Mammary epithelial cell (primary cell): ENCODE measurements around the gene SLC23A2.

Source experiments
- CTCF ChIP-seq, 2 donors: IDR thresholded peaks in 1 of 2; conservative IDR thresholded peaks in 1 of 2; 2 replicates each; pipeline ENCODE4 v1.5.1; 2011 to 2012; ENCODE audit warnings: inconsistent platforms in 2 of 2, low read length in 2 of 2, mild to moderate bottlenecking in 2 of 2, control low read depth in 1 of 2, low read depth in 1 of 2; ENCODE audit not compliant: insufficient read depth in 1 of 2; ENCODE audit errors: extremely low read depth in 1 of 2
- EZH2 ChIP-seq: IDR thresholded peaks from 2 replicates; pipeline ENCODE4 v1.6.1; 2012; ENCODE audit warnings: low read length, inconsistent platforms, borderline replicate concordance

GRCh38 chr20:4858000-4858399, 143.3 kb downstream of the SLC23A2 start:
- TF ChIP-seq CTCF (conservative IDR thresholded peaks at IDR 0.05 in 1 of 2, IDR thresholded peaks at IDR 0.05 in 1 of 2; ENCODE audit: extremely low read depth in 1 of 2, insufficient read depth in 1 of 2, low read depth in 1 of 2, low read length in 2 of 2) (no peak), EZH2 (no peak)
